ENCODE measurements around the gene SLC25A34.
A peak's percentile ranks its signal among the peaks of the same experiment; 100 is the strongest.

The SLC25A34 gene

GRCh38 chr1:15733726-15734226 lies 2.3 kb upstream of the SLC25A34 start:
- no peak for DNase-seq

GRCh38 chr1:15734296-15734695 lies 1.8 kb upstream of the SLC25A34 start:
- no peak for DNase-seq

- no peak for DNase-seq
These were observed 1.2 kb upstream of the SLC25A34 start for GRCh38 chr1:15734901-15735300.

- no peak for DNase-seq
These were observed 587 bp upstream of the SLC25A34 start for GRCh38 chr1:15735304-15736037.

- no peak for DNase-seq
These were observed 819 bp downstream of the SLC25A34 start for GRCh38 chr1:15736892-15737261.

- no peak for DNase-seq
These were observed 1.6 kb downstream of the SLC25A34 start for GRCh38 chr1:15737324-15738319.

- no peak for DNase-seq
These were observed 2.5 kb downstream of the SLC25A34 start for GRCh38 chr1:15738416-15739113.

- DNase-seq = no peak
These were observed 3.2 kb downstream of the SLC25A34 start for GRCh38 chr1:15739259-15739658.

GRCh38 chr1:15739745-15740144 lies 3.7 kb downstream of the SLC25A34 start:
- DNase-seq = no peak

GRCh38 chr1:15740924-15741850 lies 5.1 kb downstream of the SLC25A34 start:
- peak in 4 of 5 donors; percentile 45 to 65 (median 48) for DNase-seq

- DNase-seq = no peak
These were observed 6.3 kb downstream of the SLC25A34 start, which contains the start of gene TMEM82 for GRCh38 chr1:15742339-15742801. TMEM82 (plus strand) TSS chr1:15742499; CDS start chr1:15742560, 61 bp downstream.

GRCh38 chr1:15744122-15744679 lies 8.1 kb downstream of the SLC25A34 start:
- no peak for DNase-seq

GRCh38 chr1:15747378-15747777 lies 11.3 kb downstream of the SLC25A34 start:
- DNase-seq = no peak

- no peak for DNase-seq
These were observed 12.2 kb downstream of the SLC25A34 start for GRCh38 chr1:15748264-15748663.

GRCh38 chr1:15748690-15749398 lies 12.8 kb downstream of the SLC25A34 start:
- DNase-seq = no peak

GRCh38 chr1:15749399-15750291 lies 13.6 kb downstream of the SLC25A34 start:
- no peak for DNase-seq

- DNase-seq = no peak
These were observed 14.9 kb downstream of the SLC25A34 start for GRCh38 chr1:15750924-15751323.

GRCh38 chr1:15751717-15752116 lies 15.7 kb downstream of the SLC25A34 start:
- no peak for DNase-seq

- no peak for DNase-seq
These were observed 17.7 kb downstream of the SLC25A34 start for GRCh38 chr1:15753776-15754175.

Data from T-helper 1 cell (primary cell).